ENCODE measurements around the gene ADAMTSL1.

Gene ADAMTSL1

GRCh38 chr9:18896531-18897179 lies 422.7 kb downstream of the ADAMTSL1 start:
- Histone ChIP-seq H3K27me3 (ENCODE audit: low read depth, low read length) (no peaks in the 10 kb centered on the region), H3K4me3 (ENCODE audit: low read depth in 1 of 2, low read length in 2 of 2) (peak overlapping the region in 1 of 2 donors; percentile 7), H3K4me1 (ENCODE audit: control insufficient read depth in 1 of 2, insufficient read depth in 2 of 2, low read length in 2 of 2) (no peaks in the 10 kb centered on the region), H3K9me3 (ENCODE audit: control insufficient read depth in 1 of 2, low read length in 2 of 2) (peaks cover 0 to 22% of the 10 kb centered on the region in 2 donors), H3K36me3 (ENCODE audit: control insufficient read depth in 1 of 2, insufficient read depth in 2 of 2, low read length in 2 of 2) (peaks cover 2 to 41% of the 10 kb centered on the region in 2 donors), H3K27ac (ENCODE audit: low read length) (no peak overlapping the region)

DNA sequence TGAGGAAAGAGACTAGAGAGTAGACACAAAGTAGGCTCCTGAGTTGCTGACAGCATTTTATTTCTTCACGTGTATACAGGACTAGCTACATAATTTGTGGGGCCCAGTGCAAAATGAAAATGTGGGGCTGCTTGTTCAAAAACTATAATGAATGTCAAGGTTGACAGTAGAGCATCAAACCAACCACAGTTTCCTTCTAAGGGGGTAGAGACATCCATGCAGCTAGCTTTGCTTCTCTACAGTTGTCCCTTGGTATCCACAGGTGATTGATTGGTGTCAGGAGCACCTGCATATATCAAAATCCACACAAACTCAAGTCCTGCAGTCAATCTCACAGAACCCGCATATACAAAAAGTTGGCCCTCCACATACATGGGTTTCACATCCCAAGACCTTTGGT lies 429.5 kb downstream of the ADAMTSL1 start:
- H3K9me3 ChIP-seq (ENCODE audit: control insufficient read depth in 1 of 2, low read length in 2 of 2) = peaks cover 0 to 7% of the 10 kb centered on the region in 2 donors
- H3K4me1 ChIP-seq (ENCODE audit: control insufficient read depth in 1 of 2, insufficient read depth in 2 of 2, low read length in 2 of 2) = no peaks in the 10 kb centered on the region
- H3K4me3 ChIP-seq (ENCODE audit: low read depth in 1 of 2, low read length in 2 of 2) = no peak overlapping the region
- H3K36me3 ChIP-seq (ENCODE audit: control insufficient read depth in 1 of 2, insufficient read depth in 2 of 2, low read length in 2 of 2) = peaks cover 0 to 22% of the 10 kb centered on the region in 2 donors
- H3K27me3 ChIP-seq (ENCODE audit: low read depth, low read length) = no peaks in the 10 kb centered on the region
- H3K27ac ChIP-seq (ENCODE audit: low read length) = no peak overlapping the region

- H3K4me1 ChIP-seq (ENCODE audit: control insufficient read depth in 1 of 2, insufficient read depth in 2 of 2, low read length in 2 of 2) = no peaks in the 10 kb centered on the region
- H3K4me3 ChIP-seq (ENCODE audit: low read depth in 1 of 2, low read length in 2 of 2) = no peak overlapping the region
- peaks cover 0 to 27% of the 10 kb centered on the region in 2 donors for H3K36me3 ChIP-seq (ENCODE audit: control insufficient read depth in 1 of 2, insufficient read depth in 2 of 2, low read length in 2 of 2)
- H3K27me3 ChIP-seq (ENCODE audit: low read depth, low read length) = no peaks in the 10 kb centered on the region
- peaks cover 0 to 7% of the 10 kb centered on the region in 2 donors for H3K9me3 ChIP-seq (ENCODE audit: control insufficient read depth in 1 of 2, low read length in 2 of 2)
- H3K27ac ChIP-seq (ENCODE audit: low read length) = no peak overlapping the region
Measured at GRCh38 chr9:18905028-18905882, 431.3 kb downstream of the ADAMTSL1 start.

GRCh38 chr9:18905883-18906629 lies 432.1 kb downstream of the ADAMTSL1 start:
- peaks cover 0 to 7% of the 10 kb centered on the region in 2 donors for H3K9me3 ChIP-seq (ENCODE audit: control insufficient read depth in 1 of 2, low read length in 2 of 2)
- peaks cover 0 to 3% of the 10 kb centered on the region in 2 donors for H3K4me1 ChIP-seq (ENCODE audit: control insufficient read depth in 1 of 2, insufficient read depth in 2 of 2, low read length in 2 of 2)
- no peak overlapping the region for H3K27ac ChIP-seq (ENCODE audit: low read length)
- H3K4me3 ChIP-seq (ENCODE audit: low read depth in 1 of 2, low read length in 2 of 2) = no peak overlapping the region
- peaks cover 0 to 27% of the 10 kb centered on the region in 2 donors for H3K36me3 ChIP-seq (ENCODE audit: control insufficient read depth in 1 of 2, insufficient read depth in 2 of 2, low read length in 2 of 2)
- no peaks in the 10 kb centered on the region for H3K27me3 ChIP-seq (ENCODE audit: low read depth, low read length)

DNA sequence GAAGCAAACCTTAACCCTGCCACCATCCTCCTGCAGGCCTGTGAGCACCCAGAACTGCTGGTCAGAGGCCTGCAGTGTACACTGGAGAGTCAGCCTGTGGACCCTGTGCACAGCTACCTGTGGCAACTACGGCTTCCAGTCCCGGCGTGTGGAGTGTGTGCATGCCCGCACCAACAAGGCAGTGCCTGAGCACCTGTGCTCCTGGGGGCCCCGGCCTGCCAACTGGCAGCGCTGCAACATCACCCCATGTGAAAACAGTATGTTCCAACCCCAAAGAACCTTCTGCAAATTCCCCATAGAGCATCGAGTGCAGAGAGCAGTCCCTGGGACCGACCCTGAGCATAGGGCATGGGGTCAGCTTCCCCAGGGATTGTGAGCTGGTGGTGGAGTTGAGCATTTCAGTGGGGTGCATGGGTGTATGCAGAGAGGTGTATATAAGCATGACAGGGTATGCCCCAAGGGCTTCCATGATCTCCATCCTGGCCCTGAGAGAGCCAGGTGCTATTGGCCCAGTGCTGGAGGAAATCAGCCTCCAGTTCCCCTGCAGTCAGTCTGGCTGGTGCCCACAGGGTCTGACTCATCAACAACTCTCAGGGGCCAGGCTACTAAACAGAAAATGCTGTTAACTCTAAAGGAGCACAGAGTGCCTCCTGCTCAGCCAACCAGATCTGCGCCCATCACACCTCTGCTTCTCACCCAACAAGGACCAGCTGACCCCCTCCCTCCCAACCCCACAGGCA lies 432.9 kb downstream of the ADAMTSL1 start:
- Histone ChIP-seq H3K27ac (ENCODE audit: low read length) (no peak overlapping the region), H3K4me3 (ENCODE audit: low read depth in 1 of 2, low read length in 2 of 2) (no peak overlapping the region), H3K9me3 (ENCODE audit: control insufficient read depth in 1 of 2, low read length in 2 of 2) (peaks cover 0 to 3% of the 10 kb centered on the region in 2 donors), H3K4me1 (ENCODE audit: control insufficient read depth in 1 of 2, insufficient read depth in 2 of 2, low read length in 2 of 2) (peaks cover 0 to 3% of the 10 kb centered on the region in 2 donors), H3K27me3 (ENCODE audit: low read depth, low read length) (no peaks in the 10 kb centered on the region), H3K36me3 (ENCODE audit: control insufficient read depth in 1 of 2, insufficient read depth in 2 of 2, low read length in 2 of 2) (peaks cover 0 to 27% of the 10 kb centered on the region in 2 donors)

- Histone ChIP-seq H3K27ac (ENCODE audit: low read length) (no peak overlapping the region), H3K4me1 (ENCODE audit: control insufficient read depth in 1 of 2, insufficient read depth in 2 of 2, low read length in 2 of 2) (peaks cover 0 to 3% of the 10 kb centered on the region in 2 donors), H3K4me3 (ENCODE audit: low read depth in 1 of 2, low read length in 2 of 2) (no peak overlapping the region), H3K27me3 (ENCODE audit: low read depth, low read length) (no peaks in the 10 kb centered on the region), H3K9me3 (ENCODE audit: control insufficient read depth in 1 of 2, low read length in 2 of 2) (no peaks in the 10 kb centered on the region), H3K36me3 (ENCODE audit: control insufficient read depth in 1 of 2, insufficient read depth in 2 of 2, low read length in 2 of 2) (peaks cover 0 to 25% of the 10 kb centered on the region in 2 donors)
Measured at GRCh38 chr9:18907927-18908625, 434.1 kb downstream of the ADAMTSL1 start.

DNA sequence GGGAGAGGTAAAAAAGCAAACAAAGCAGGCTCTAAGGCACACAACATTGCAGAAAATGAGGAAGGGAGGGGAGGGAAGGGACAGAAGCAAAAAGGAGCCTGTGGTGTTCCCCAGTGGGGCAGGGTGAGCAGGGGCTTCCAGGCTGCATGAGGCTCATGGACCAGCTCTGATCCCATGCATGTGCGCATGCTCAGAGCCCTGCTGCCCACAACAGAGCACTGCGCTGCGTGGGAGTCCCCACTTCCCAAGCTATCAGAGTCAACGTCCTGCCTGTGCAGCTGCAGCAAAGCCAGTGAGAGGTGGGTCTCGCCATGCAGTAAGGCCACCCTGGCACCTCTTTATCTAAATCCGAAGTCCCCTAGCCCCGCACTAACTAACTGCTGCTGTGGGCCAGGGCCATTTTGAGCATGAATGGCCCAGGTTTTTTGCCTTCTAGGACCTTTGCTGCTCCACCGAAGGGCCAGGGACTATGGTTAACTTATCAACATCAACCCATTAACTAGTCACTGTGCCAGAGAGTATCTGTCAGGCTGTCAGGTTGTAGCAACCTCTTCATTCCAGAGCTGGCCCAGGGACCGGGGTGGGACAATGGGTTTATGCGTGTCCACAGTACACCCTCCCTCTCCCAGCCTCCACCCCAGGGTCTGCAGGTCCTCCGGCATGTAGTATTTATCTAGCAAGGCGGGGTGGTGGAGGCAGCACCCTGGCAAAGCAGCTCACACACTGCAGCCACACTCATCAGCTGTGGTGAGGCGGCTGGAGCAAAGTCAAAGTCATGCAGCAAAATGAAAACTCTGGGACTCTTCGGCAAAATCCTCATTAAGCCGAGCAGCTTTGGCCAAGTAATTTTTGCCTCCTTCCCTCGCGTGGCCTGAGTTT lies 435.4 kb downstream of the ADAMTSL1 start:
- no peak overlapping the region for H3K27ac ChIP-seq (ENCODE audit: low read length)
- peaks cover 0 to 3% of the 10 kb centered on the region in 2 donors for H3K4me1 ChIP-seq (ENCODE audit: control insufficient read depth in 1 of 2, insufficient read depth in 2 of 2, low read length in 2 of 2)
- H3K9me3 ChIP-seq (ENCODE audit: control insufficient read depth in 1 of 2, low read length in 2 of 2) = no peaks in the 10 kb centered on the region
- peaks cover 0 to 25% of the 10 kb centered on the region in 2 donors for H3K36me3 ChIP-seq (ENCODE audit: control insufficient read depth in 1 of 2, insufficient read depth in 2 of 2, low read length in 2 of 2)
- no peaks in the 10 kb centered on the region for H3K27me3 ChIP-seq (ENCODE audit: low read depth, low read length)
- H3K4me3 ChIP-seq (ENCODE audit: low read depth in 1 of 2, low read length in 2 of 2) = no peak overlapping the region

- Histone ChIP-seq H3K4me3 (ENCODE audit: low read depth in 1 of 2, low read length in 2 of 2) (no peak overlapping the region), H3K36me3 (ENCODE audit: control insufficient read depth in 1 of 2, insufficient read depth in 2 of 2, low read length in 2 of 2) (peaks cover 0 to 25% of the 10 kb centered on the region in 2 donors), H3K4me1 (ENCODE audit: control insufficient read depth in 1 of 2, insufficient read depth in 2 of 2, low read length in 2 of 2) (peaks cover 0 to 3% of the 10 kb centered on the region in 2 donors), H3K9me3 (ENCODE audit: control insufficient read depth in 1 of 2, low read length in 2 of 2) (no peaks in the 10 kb centered on the region), H3K27me3 (ENCODE audit: low read depth, low read length) (no peaks in the 10 kb centered on the region), H3K27ac (ENCODE audit: low read length) (no peak overlapping the region)
Measured at GRCh38 chr9:18910435-18910834, 436.5 kb downstream of the ADAMTSL1 start.

- no peak overlapping the region for H3K27ac ChIP-seq (ENCODE audit: low read length)
- no peaks in the 10 kb centered on the region for H3K9me3 ChIP-seq (ENCODE audit: control insufficient read depth in 1 of 2, low read length in 2 of 2)
- H3K36me3 ChIP-seq (ENCODE audit: control insufficient read depth in 1 of 2, insufficient read depth in 2 of 2, low read length in 2 of 2) = peaks cover 0 to 21% of the 10 kb centered on the region in 2 donors
Measured at GRCh38 chr9:18910916-18911315, 437.0 kb downstream of the ADAMTSL1 start.

More at GRCh38 chr9:18910916-18911315, 437.0 kb downstream of the ADAMTSL1 start:
- Histone ChIP-seq H3K27me3 (ENCODE audit: low read depth, low read length) (no peaks in the 10 kb centered on the region), H3K4me3 (ENCODE audit: low read depth in 1 of 2, low read length in 2 of 2) (no peak overlapping the region), H3K4me1 (ENCODE audit: control insufficient read depth in 1 of 2, insufficient read depth in 2 of 2, low read length in 2 of 2) (peaks cover 0 to 3% of the 10 kb centered on the region in 2 donors)
